WERI-Rb-1 (cell line): ENCODE results near the gene FAM240A.

Experiments
- DNase-seq: peaks from one replicate; pipeline ENCODE4 v3.0.0-alpha.2; 2020
- H3K27ac ChIP-seq: fragments of 250-450 bp; sonication (Bioruptor Pico); 2 replicates; pipeline ENCODE4 v1.5.1; 2020; ENCODE audit warnings: mild to moderate bottlenecking, moderate library complexity
- H3K27me3 ChIP-seq: fragments of 250-450 bp; sonication (Bioruptor Pico); 2 replicates; pipeline ENCODE4 v1.5.1; 2021; ENCODE audit warnings: mild to moderate bottlenecking, low read depth, moderate library complexity; ENCODE audit not compliant: insufficient read depth, severe bottlenecking
- H3K36me3 ChIP-seq: fragments of 250-450 bp; sonication (Bioruptor Pico); 2 replicates; pipeline ENCODE4 v1.5.1; 2020; ENCODE audit warnings: mild to moderate bottlenecking, moderate library complexity
- H3K4me3 ChIP-seq: 2 replicates; pipeline ENCODE4 v1.5.1; 2011; ENCODE audit warnings: low read depth, mild to moderate bottlenecking, control low read depth, low read length
- H3K9me3 ChIP-seq: fragments of 250-450 bp; sonication (Bioruptor Pico); 2 replicates; pipeline ENCODE4 v1.5.1; 2021; ENCODE audit warnings: mild to moderate bottlenecking, moderate library complexity; ENCODE audit not compliant: severe bottlenecking
- CTCF ChIP-seq: IDR thresholded peaks from 2 replicates; pipeline ENCODE4 v1.5.1; 2011; ENCODE audit warnings: low read depth, mild to moderate bottlenecking, control low read depth, inconsistent platforms, low read length

FAM240A gene

GRCh38 chr3:46648096-46648495 lies 35.8 kb downstream of the FAM240A start:
- TF ChIP-seq CTCF: no peak
- no peak for DNase-seq
- peaks cover 7% of the 10 kb centered on the region for H3K9me3 ChIP-seq
- H3K4me3 ChIP-seq: no peak overlapping the region
- H3K36me3 ChIP-seq: no peaks in the 10 kb centered on the region
- no peak overlapping the region for H3K27ac ChIP-seq
- no peaks in the 10 kb centered on the region for H3K27me3 ChIP-seq

GRCh38 chr3:46649436-46649835 lies 37.1 kb downstream of the FAM240A start:
- H3K4me3 ChIP-seq: no peak overlapping the region
- DNase-seq: no peak

GRCh38 chr3:46651084-46651483 lies 38.8 kb downstream of the FAM240A start:
- TF ChIP-seq CTCF: no peak
- no peak for DNase-seq
- Histone ChIP-seq H3K36me3 (no peaks in the 10 kb centered on the region), H3K27ac (no peak overlapping the region), H3K4me3 (no peak overlapping the region), H3K27me3 (no peaks in the 10 kb centered on the region), H3K9me3 (peaks cover 7% of the 10 kb centered on the region)

More at GRCh38 chr3:46649436-46649835, 37.1 kb downstream of the FAM240A start:
- Histone ChIP-seq H3K27me3 (no peaks in the 10 kb centered on the region), H3K36me3 (no peaks in the 10 kb centered on the region), H3K27ac (no peak overlapping the region), H3K9me3 (peaks cover 7% of the 10 kb centered on the region)
- no peak for TF ChIP-seq CTCF

GRCh38 chr3:46655271-46655670 lies 42.9 kb downstream of the FAM240A start:
- no peak overlapping the region for H3K4me3 ChIP-seq
- no peaks in the 10 kb centered on the region for H3K36me3 ChIP-seq
- no peak for DNase-seq
- no peak overlapping the region for H3K27ac ChIP-seq
- no peak for TF ChIP-seq CTCF
- no peaks in the 10 kb centered on the region for H3K27me3 ChIP-seq
- peaks cover 7% of the 10 kb centered on the region for H3K9me3 ChIP-seq

- DNase-seq: no peak
Measured at GRCh38 chr3:46656778-46657556, 44.6 kb downstream of the FAM240A start.

More at GRCh38 chr3:46656778-46657556, 44.6 kb downstream of the FAM240A start:
- H3K9me3 ChIP-seq: peaks cover 3% of the 10 kb centered on the region
- TF ChIP-seq CTCF: no peak
- no peaks in the 10 kb centered on the region for H3K36me3 ChIP-seq
- H3K27me3 ChIP-seq: no peaks in the 10 kb centered on the region
- H3K4me3 ChIP-seq: no peak overlapping the region
- H3K27ac ChIP-seq: no peak overlapping the region
